Spleen (tissue), 11 donors: ENCODE data around the gene STAT5A. TPM values are rescaled to one million over a fixed set of nuclear protein-coding genes. Genes with fewer than 3 reads are reported as not detected.

ENCODE experiments used
- DNase-seq: peaks from one replicate; pipeline ENCODE4 v3.0.0-alpha.2; 2020
- H3K27ac ChIP-seq, 8 donors: fragments of 200-600 bp; sonication (generic) in 7 of 8; 1 replicate in 4 of 8; 2 replicates in 4 of 8; pipeline versions ENCODE4 v1.5.0 to v1.8.0; 2016 to 2021; ENCODE audit warnings: inconsistent platforms in 4 of 8, mild to moderate bottlenecking in 4 of 8, moderate library complexity in 1 of 8
- H3K27me3 ChIP-seq, 7 donors: fragments of 200-600 bp; sonication (generic) in 6 of 7; replicated peaks in 1 of 7; 1 replicate in 4 of 7; 2 replicates in 3 of 7; pipeline versions ENCODE4 v1.5.0 to v1.8.0; 2016 to 2021; ENCODE audit warnings: inconsistent platforms in 3 of 7, mild to moderate bottlenecking in 1 of 7
- H3K36me3 ChIP-seq, 6 donors: fragments of 200-600 bp; sonication (generic) in 5 of 6; 1 replicate in 4 of 6; 2 replicates in 2 of 6; pipeline versions ENCODE4 v1.5.0 to v1.8.0; 2016 to 2021; ENCODE audit warnings: inconsistent platforms in 2 of 6
- H3K4me1 ChIP-seq, 6 donors: fragments of 200-600 bp; sonication (generic) in 5 of 6; 1 replicate in 3 of 6; 2 replicates in 3 of 6; pipeline versions ENCODE4 v1.5.0 to v1.8.0; 2016 to 2021; ENCODE audit warnings: inconsistent platforms in 3 of 6
- H3K4me3 ChIP-seq, 8 donors: fragments of 200-600 bp; sonication (generic) in 7 of 8; 1 replicate in 4 of 8; 2 replicates in 4 of 8; pipeline versions ENCODE4 v1.5.0 to v1.8.0; 2016 to 2021; ENCODE audit warnings: inconsistent platforms in 4 of 8, mild to moderate bottlenecking in 4 of 8, moderate library complexity in 2 of 8
- H3K9me3 ChIP-seq, 8 donors: fragments of 200-600 bp; sonication (generic) in 7 of 8; 1 replicate in 4 of 8; 2 replicates in 4 of 8; pipeline versions ENCODE4 v1.5.0 to v1.8.0; 2016 to 2021; ENCODE audit warnings: inconsistent platforms in 4 of 8
- POLR2A ChIP-seq, 3 donors: fragments of 450-650 bp; IDR thresholded peaks; one replicate each; pipeline ENCODE4 v1.5.1; 2017; ENCODE audit warnings: antibody characterized with exemption in 3 of 3, mild to moderate bottlenecking in 1 of 3
- POLR2AphosphoS5 ChIP-seq, 3 donors: sonication (generic); formaldehyde crosslinking; IDR thresholded peaks; one replicate each; pipeline ENCODE4 v1.5.1; 2017; ENCODE audit warnings: antibody characterized with exemption in 3 of 3
- WGBS, 5 donors: extraction: QIAGEN DNeasy Blood & Tissue Kit in 3 of 5; methylation state at CpG; one replicate each; pipeline versions ENCODE4 v1.1.5 to v1.1.7; 2013 to 2018; 5-methylcytosine and 5-hydroxymethylcytosine counted together
- intact Hi-C: fragments of 100-400 bp; cut with DNase I; formaldehyde crosslinking; loops from one replicate; pipeline ENCODE4 v1.15.0; 2023; ENCODE audit warnings: low total_unique reads
- polyA plus RNA-seq, 3 donors: library from polyadenylated mRNA; stranded (reverse); fragments of 200-250 nt; gene quantifications; one replicate each; pipeline ENCODE4 v1.2.1, GENCODE V29; 2013
- total RNA-seq, 7 donors: library from RNA; depleted of rRNA in 3 of 7; stranded (reverse); fragments of >200 nt in 3 of 7; fragmentation: NEBNext Ultra II Directional in 4 of 7; extraction: Animal tissue kit (Norgen Biotek cat#: 25700) in 4 of 7; gene quantifications; one replicate each; pipeline versions ENCODE4 v1.1.0 to v1.2.1, GENCODE V29; 2016 to 2021
- TF ChIP-seq, protein P1 (sequence below), 11 experiments: fragments of 200-600 bp in 7 of 11; fragments of 450-650 bp in 4 of 11; sonication (generic) in 4 of 11; IDR thresholded peaks in 8 of 11; conservative IDR thresholded peaks in 3 of 11; 1 replicate in 7 of 11; 2 replicates in 4 of 11; pipeline versions ENCODE4 v1.4.0 to v1.8.0; 2016 to 2021; ENCODE audit warnings: antibody characterized with exemption in 11 of 11, inconsistent platforms in 4 of 11, mild to moderate bottlenecking in 1 of 11
- donor health status: healthy with polysubstance abuse.
- donor health status: DM: no; HTN: no; CAD: no; lungs with moderate emphysema.
- donor health status: DM: no; HTN: no; CAD: no.
- donor health status: Bipolar disorder and iron deficiency.
- donor health status: healthy.
- donor health status: DM: no; HTN: no; CAD: no.
- donor health status: DM: yes; HTN: yes; CAD: no.

Gene STAT5A
- total and polyA plus RNA-seq, 10 donors, result 22.7 to 131 (median 71.6) TPM

DNA sequence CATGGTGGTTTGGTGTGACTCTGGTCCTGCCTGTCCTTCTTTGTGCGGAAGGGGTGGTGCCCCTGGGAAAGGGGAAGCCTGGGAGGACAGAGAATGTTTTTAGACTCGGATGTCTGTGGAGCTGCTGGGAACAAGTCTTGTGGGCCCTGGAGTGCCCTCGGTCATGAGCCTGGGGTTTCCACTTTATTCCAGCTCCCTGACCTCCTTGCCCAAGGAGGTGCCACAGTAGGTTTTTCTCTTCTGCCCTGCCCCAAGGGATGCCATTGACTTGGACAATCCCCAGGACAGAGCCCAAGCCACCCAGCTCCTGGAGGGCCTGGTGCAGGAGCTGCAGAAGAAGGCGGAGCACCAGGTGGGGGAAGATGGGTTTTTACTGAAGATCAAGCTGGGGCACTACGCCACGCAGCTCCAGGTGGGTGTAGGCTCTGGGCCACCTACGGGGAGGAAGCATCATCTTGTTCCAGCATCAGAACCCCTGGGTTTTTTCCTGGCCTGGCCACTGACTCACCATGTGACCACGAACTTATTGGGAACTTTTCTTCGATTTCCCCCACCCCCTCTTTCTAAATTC lies 1.4 kb downstream of the STAT5A start:
- no peak for TF ChIP-seq POLR2A (IDR thresholded peaks at IDR 0.05)
- TF ChIP-seq POLR2AphosphoS5 (IDR thresholded peaks at IDR 0.05), result no peak
- TF ChIP-seq, protein P1, sequence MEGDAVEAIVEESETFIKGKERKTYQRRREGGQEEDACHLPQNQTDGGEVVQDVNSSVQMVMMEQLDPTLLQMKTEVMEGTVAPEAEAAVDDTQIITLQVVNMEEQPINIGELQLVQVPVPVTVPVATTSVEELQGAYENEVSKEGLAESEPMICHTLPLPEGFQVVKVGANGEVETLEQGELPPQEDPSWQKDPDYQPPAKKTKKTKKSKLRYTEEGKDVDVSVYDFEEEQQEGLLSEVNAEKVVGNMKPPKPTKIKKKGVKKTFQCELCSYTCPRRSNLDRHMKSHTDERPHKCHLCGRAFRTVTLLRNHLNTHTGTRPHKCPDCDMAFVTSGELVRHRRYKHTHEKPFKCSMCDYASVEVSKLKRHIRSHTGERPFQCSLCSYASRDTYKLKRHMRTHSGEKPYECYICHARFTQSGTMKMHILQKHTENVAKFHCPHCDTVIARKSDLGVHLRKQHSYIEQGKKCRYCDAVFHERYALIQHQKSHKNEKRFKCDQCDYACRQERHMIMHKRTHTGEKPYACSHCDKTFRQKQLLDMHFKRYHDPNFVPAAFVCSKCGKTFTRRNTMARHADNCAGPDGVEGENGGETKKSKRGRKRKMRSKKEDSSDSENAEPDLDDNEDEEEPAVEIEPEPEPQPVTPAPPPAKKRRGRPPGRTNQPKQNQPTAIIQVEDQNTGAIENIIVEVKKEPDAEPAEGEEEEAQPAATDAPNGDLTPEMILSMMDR (IDR thresholded peaks at IDR 0.05 in 8 of 11, conservative IDR thresholded peaks at IDR 0.05 in 3 of 11), result no peak
- no peaks in the 10 kb centered on the region for H3K27me3 ChIP-seq
- H3K36me3 ChIP-seq, result peaks cover 0 to 41% (median 11%) of the 10 kb centered on the region in 6 donors
- WGBS, 5 donors, result 49 to 69% (median 60%) methylated on average over 9 of the region's 9 CpGs
- H3K4me3 ChIP-seq, result peak overlapping the region in 7 of 8 donors; percentile 57 to 81 (median 69)
- H3K4me1 ChIP-seq, result peaks cover 13 to 83% (median 48%) of the 10 kb centered on the region in 6 donors
- intact Hi-C loops, result no loop called here
- peak; percentile 77 for DNase-seq
- H3K9me3 ChIP-seq, result no peaks in the 10 kb centered on the region
- peak overlapping the region in 7 of 8 donors; percentile 86 to 97 (median 93) for H3K27ac ChIP-seq

DNA sequence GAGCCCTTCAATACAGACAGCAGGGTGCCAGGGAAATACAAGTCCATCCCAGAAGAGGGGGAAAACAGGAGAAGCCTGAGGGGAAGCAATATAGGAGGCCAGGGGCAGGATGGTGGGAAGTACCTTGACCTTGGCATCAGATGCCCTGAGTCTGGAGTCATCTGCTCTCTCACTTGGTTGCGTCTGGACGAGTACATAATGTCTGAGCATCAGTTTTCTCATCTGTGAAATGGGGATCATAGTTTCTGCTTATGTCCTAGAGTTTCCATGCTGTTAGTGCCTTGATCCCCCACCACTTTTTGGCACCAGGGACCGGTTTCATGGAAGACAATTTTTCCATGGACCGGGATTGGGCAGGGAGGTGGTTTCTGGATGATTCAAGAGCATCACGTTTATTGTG lies 2.3 kb downstream of the STAT5A start:
- WGBS, 5 donors, result 80 to 90% (median 83%) methylated on average over 5 of the region's 5 CpGs
- no peak overlapping the region for H3K4me3 ChIP-seq
- H3K36me3 ChIP-seq, result peaks cover 0 to 50% (median 17%) of the 10 kb centered on the region in 6 donors
- intact Hi-C loops, result no loop called here
- H3K27ac ChIP-seq, result peak overlapping the region in 4 of 8 donors; percentile 11 to 97 (median 94)
- no peaks in the 10 kb centered on the region for H3K9me3 ChIP-seq
- H3K4me1 ChIP-seq, result peaks cover 13 to 80% (median 49%) of the 10 kb centered on the region in 6 donors
- TF ChIP-seq POLR2A (IDR thresholded peaks at IDR 0.05), result no peak
- TF ChIP-seq, protein P1 (IDR thresholded peaks at IDR 0.05 in 8 of 11, conservative IDR thresholded peaks at IDR 0.05 in 3 of 11), result no peak
- TF ChIP-seq POLR2AphosphoS5 (IDR thresholded peaks at IDR 0.05), result no peak
- DNase-seq, result peak; percentile 18
- H3K27me3 ChIP-seq, result no peaks in the 10 kb centered on the region

DNA sequence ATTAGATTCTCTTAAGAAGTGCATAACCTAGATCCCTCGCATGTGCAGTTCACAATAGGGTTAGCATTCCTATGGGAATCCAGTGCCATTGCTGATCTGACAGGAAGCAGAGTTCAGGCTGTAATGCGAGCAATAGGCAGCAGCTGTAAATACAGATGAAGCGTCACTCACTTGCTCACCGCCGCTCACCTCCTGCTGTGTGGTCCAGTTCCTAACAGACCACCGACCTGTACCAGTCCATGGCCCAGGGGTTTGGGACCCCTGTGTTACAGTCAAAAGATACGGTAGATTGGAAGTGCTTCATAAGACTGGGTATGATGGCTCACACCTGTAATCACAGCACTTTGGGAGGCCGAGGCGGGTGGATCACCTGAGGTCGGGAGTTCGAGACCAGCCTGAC lies 2.8 kb downstream of the STAT5A start:
- H3K27ac ChIP-seq, result peak overlapping the region in 2 of 8 donors; percentile 11 to 96
- intact Hi-C loops, result no loop called here

More for the DNA sequence above, 2.8 kb downstream of the STAT5A start:
- Histone ChIP-seq H3K4me3 (no peak overlapping the region), H3K36me3 (peaks cover 0 to 55% (median 22%) of the 10 kb centered on the region in 6 donors), H3K27me3 (no peaks in the 10 kb centered on the region), H3K4me1 (peaks cover 13 to 75% (median 48%) of the 10 kb centered on the region in 6 donors), H3K9me3 (no peaks in the 10 kb centered on the region)
- TF ChIP-seq POLR2A (IDR thresholded peaks at IDR 0.05) (no peak), POLR2AphosphoS5 (IDR thresholded peaks at IDR 0.05) (no peak)
- TF ChIP-seq, protein P1 (IDR thresholded peaks at IDR 0.05 in 8 of 11, conservative IDR thresholded peaks at IDR 0.05 in 3 of 11), result no peak
- peak; percentile 65 for DNase-seq
- 87 to 94% (median 91%) methylated on average over 11 of the region's 11 CpGs for WGBS, 5 donors
